Measurements from ENCODE around the gene COA8.

COA8 gene

GRCh38 chr14:103624860-103625259 is 62.1 kb downstream of the COA8 start:
- DNase-seq: peak in 1 of 3 donors; percentile 36
- H3K27me3 ChIP-seq (replicated peaks in 2 of 5; ENCODE audit: control insufficient read depth in 4 of 5, insufficient read depth in 5 of 5, low read length in 4 of 5): no peaks in the 10 kb centered on the region
- ChIA-PET CTCF (no interaction called here), POLR2A (no interaction called here)
- H3K27ac ChIP-seq (ENCODE audit: insufficient read depth in 1 of 2, low read depth in 1 of 2, low read length in 2 of 2, poor library complexity in 1 of 2, severe bottlenecking in 2 of 2): no peak overlapping the region
- H3K4me1 ChIP-seq (ENCODE audit: control extremely low read depth in 1 of 4, control insufficient read depth in 4 of 4, insufficient read depth in 4 of 4, low read length in 3 of 4): peaks cover 0 to 41% (median 33%) of the 10 kb centered on the region in 4 experiments
- no peaks in the 10 kb centered on the region for H3K9me3 ChIP-seq (ENCODE audit: control extremely low read depth in 1 of 5, control insufficient read depth in 4 of 5, insufficient read depth in 2 of 5, low read depth in 1 of 5, low read length in 4 of 5)
- H3K4me3 ChIP-seq (ENCODE audit: control insufficient read depth in 1 of 7, extremely low read depth in 1 of 7, insufficient read depth in 4 of 7, low read depth in 2 of 7, low read length in 6 of 7): no peak overlapping the region
- no peaks in the 10 kb centered on the region for H3K36me3 ChIP-seq (ENCODE audit: control insufficient read depth in 4 of 4, insufficient read depth in 4 of 4, low read length in 3 of 4)
- 32% methylated on average over 9 of the region's 10 CpGs for WGBS (ENCODE audit: insufficient coverage)

GRCh38 chr14:103625356-103626095 is 62.8 kb downstream of the COA8 start:
- peaks cover 6 to 47% (median 39%) of the 10 kb centered on the region in 4 experiments for H3K4me1 ChIP-seq (ENCODE audit: control extremely low read depth in 1 of 4, control insufficient read depth in 4 of 4, insufficient read depth in 4 of 4, low read length in 3 of 4)
- no peak overlapping the region for H3K27ac ChIP-seq (ENCODE audit: insufficient read depth in 1 of 2, low read depth in 1 of 2, low read length in 2 of 2, poor library complexity in 1 of 2, severe bottlenecking in 2 of 2)
- peak overlapping the region in 1 of 7 experiments; percentile 23 for H3K4me3 ChIP-seq (ENCODE audit: control insufficient read depth in 1 of 7, extremely low read depth in 1 of 7, insufficient read depth in 4 of 7, low read depth in 2 of 7, low read length in 6 of 7)
- WGBS (ENCODE audit: insufficient coverage): 52% methylated on average over 6 of the region's 11 CpGs
- POLR2A ChIA-PET: no interaction called here
- no peaks in the 10 kb centered on the region for H3K9me3 ChIP-seq (ENCODE audit: control extremely low read depth in 1 of 5, control insufficient read depth in 4 of 5, insufficient read depth in 2 of 5, low read depth in 1 of 5, low read length in 4 of 5)
- H3K27me3 ChIP-seq (replicated peaks in 2 of 5; ENCODE audit: control insufficient read depth in 4 of 5, insufficient read depth in 5 of 5, low read length in 4 of 5): no peaks in the 10 kb centered on the region
- peak in 1 of 3 donors; percentile 40 for DNase-seq
- CTCF ChIA-PET: no interaction called here
- H3K36me3 ChIP-seq (ENCODE audit: control insufficient read depth in 4 of 4, insufficient read depth in 4 of 4, low read length in 3 of 4): no peaks in the 10 kb centered on the region

- ChIA-PET POLR2A (no interaction called here), CTCF (no interaction called here)
- peaks cover 0 to 2% (median 0%) of the 10 kb centered on the region in 4 experiments for H3K36me3 ChIP-seq (ENCODE audit: control insufficient read depth in 4 of 4, insufficient read depth in 4 of 4, low read length in 3 of 4)
- H3K27ac ChIP-seq (ENCODE audit: insufficient read depth in 1 of 2, low read depth in 1 of 2, low read length in 2 of 2, poor library complexity in 1 of 2, severe bottlenecking in 2 of 2): no peak overlapping the region
- no peak for DNase-seq
- WGBS (ENCODE audit: insufficient coverage): 93% methylated on average over 3 of the region's 5 CpGs
- no peak overlapping the region for H3K4me3 ChIP-seq (ENCODE audit: control insufficient read depth in 1 of 7, extremely low read depth in 1 of 7, insufficient read depth in 4 of 7, low read depth in 2 of 7, low read length in 6 of 7)
- no peaks in the 10 kb centered on the region for H3K9me3 ChIP-seq (ENCODE audit: control extremely low read depth in 1 of 5, control insufficient read depth in 4 of 5, insufficient read depth in 2 of 5, low read depth in 1 of 5, low read length in 4 of 5)
- peaks cover 6 to 51% (median 42%) of the 10 kb centered on the region in 4 experiments for H3K4me1 ChIP-seq (ENCODE audit: control extremely low read depth in 1 of 4, control insufficient read depth in 4 of 4, insufficient read depth in 4 of 4, low read length in 3 of 4)
- no peaks in the 10 kb centered on the region for H3K27me3 ChIP-seq (replicated peaks in 2 of 5; ENCODE audit: control insufficient read depth in 4 of 5, insufficient read depth in 5 of 5, low read length in 4 of 5)
Measured at GRCh38 chr14:103626146-103626850, 63.5 kb downstream of the COA8 start.

- POLR2A ChIA-PET: no interaction called here
- peak in 1 of 3 donors; percentile 42 for DNase-seq
- CTCF ChIA-PET: interaction anchor here (0.9 to 1.3 kb wide), 3 partner anchors 17 to 53 kb away, joined by 3 to 4 read pairs (median 3); no protein-coding TSS in a partner anchor
- 97% methylated on average over 11 of the region's 16 CpGs for WGBS (ENCODE audit: insufficient coverage)
- Histone ChIP-seq H3K4me3 (ENCODE audit: control insufficient read depth in 1 of 7, extremely low read depth in 1 of 7, insufficient read depth in 4 of 7, low read depth in 2 of 7, low read length in 6 of 7) (peak overlapping the region in 1 of 7 experiments; percentile 91), H3K36me3 (ENCODE audit: control insufficient read depth in 4 of 4, insufficient read depth in 4 of 4, low read length in 3 of 4) (peaks cover 0 to 2% (median 0%) of the 10 kb centered on the region in 4 experiments), H3K27me3 (replicated peaks in 2 of 5; ENCODE audit: control insufficient read depth in 4 of 5, insufficient read depth in 5 of 5, low read length in 4 of 5) (no peaks in the 10 kb centered on the region), H3K4me1 (ENCODE audit: control extremely low read depth in 1 of 4, control insufficient read depth in 4 of 4, insufficient read depth in 4 of 4, low read length in 3 of 4) (peaks cover 6 to 51% (median 42%) of the 10 kb centered on the region in 4 experiments), H3K9me3 (ENCODE audit: control extremely low read depth in 1 of 5, control insufficient read depth in 4 of 5, insufficient read depth in 2 of 5, low read depth in 1 of 5, low read length in 4 of 5) (no peaks in the 10 kb centered on the region), H3K27ac (ENCODE audit: insufficient read depth in 1 of 2, low read depth in 1 of 2, low read length in 2 of 2, poor library complexity in 1 of 2, severe bottlenecking in 2 of 2) (no peak overlapping the region)
Measured at GRCh38 chr14:103627073-103628025, 64.6 kb downstream of the COA8 start.

- CTCF ChIA-PET: interaction anchor here (1.3 kb wide), 2 partner anchors 18 to 34 kb away, joined by 3 to 4 read pairs; no protein-coding TSS in a partner anchor
- POLR2A ChIA-PET: interaction anchor here (1.0 kb wide), 1 partner anchor 52 kb away, joined by 3 read pairs; no protein-coding TSS in a partner anchor
- WGBS (ENCODE audit: insufficient coverage): under 1% methylated on average over 20 of the region's 31 CpGs
Measured at GRCh38 chr14:103628221-103628683, 65.5 kb downstream of the COA8 start.

GRCh38 chr14:103628684-103629502 is 66.1 kb downstream of the COA8 start, which contains the start of gene KLC1:
TSS of gene KLC1 (plus strand) at chr14:103629211. CDS start at chr14:103654565, 25,354 bp downstream.
- no peaks in the 10 kb centered on the region for H3K9me3 ChIP-seq (ENCODE audit: control extremely low read depth in 1 of 5, control insufficient read depth in 4 of 5, insufficient read depth in 2 of 5, low read depth in 1 of 5, low read length in 4 of 5)
- POLR2A ChIA-PET: interaction anchor here (1.0 kb wide), 1 partner anchor 51 kb away, joined by 3 read pairs; no protein-coding TSS in a partner anchor
- peak within 1 kb of the TSS; percentile 70 to 89 for H3K27ac ChIP-seq (ENCODE audit: insufficient read depth in 1 of 2, low read depth in 1 of 2, low read length in 2 of 2, poor library complexity in 1 of 2, severe bottlenecking in 2 of 2)
- H3K27me3 ChIP-seq (replicated peaks in 2 of 5; ENCODE audit: control insufficient read depth in 4 of 5, insufficient read depth in 5 of 5, low read length in 4 of 5): no peaks in the 10 kb centered on the region
- H3K4me3 ChIP-seq (ENCODE audit: control insufficient read depth in 1 of 7, extremely low read depth in 1 of 7, insufficient read depth in 4 of 7, low read depth in 2 of 7, low read length in 6 of 7): peak within 1 kb of the TSS; percentile 51 to 94 (median 80)
- H3K36me3 ChIP-seq (ENCODE audit: control insufficient read depth in 4 of 4, insufficient read depth in 4 of 4, low read length in 3 of 4): peaks cover 0 to 5% (median 2%) of the 10 kb centered on the region in 4 experiments
- peaks cover 6 to 48% (median 40%) of the 10 kb centered on the region in 4 experiments for H3K4me1 ChIP-seq (ENCODE audit: control extremely low read depth in 1 of 4, control insufficient read depth in 4 of 4, insufficient read depth in 4 of 4, low read length in 3 of 4)
- DNase-seq: peak; percentile 52 to 77 (median 63)
- under 1% methylated on average over 85 of the region's 97 CpGs for WGBS (ENCODE audit: insufficient coverage)
- CTCF ChIA-PET: interaction anchor here (0.8 to 1.3 kb wide), 2 partner anchors 18 to 51 kb away, joined by 4 to 5 read pairs; no protein-coding TSS in a partner anchor

More at GRCh38 chr14:103628221-103628683, 65.5 kb downstream of the COA8 start:
- no peaks in the 10 kb centered on the region for H3K9me3 ChIP-seq (ENCODE audit: control extremely low read depth in 1 of 5, control insufficient read depth in 4 of 5, insufficient read depth in 2 of 5, low read depth in 1 of 5, low read length in 4 of 5)
- peaks cover 6 to 51% (median 42%) of the 10 kb centered on the region in 4 experiments for H3K4me1 ChIP-seq (ENCODE audit: control extremely low read depth in 1 of 4, control insufficient read depth in 4 of 4, insufficient read depth in 4 of 4, low read length in 3 of 4)
- H3K4me3 ChIP-seq (ENCODE audit: control insufficient read depth in 1 of 7, extremely low read depth in 1 of 7, insufficient read depth in 4 of 7, low read depth in 2 of 7, low read length in 6 of 7): peak overlapping the region; percentile 51 to 94 (median 80)
- peak overlapping the region; percentile 70 to 89 for H3K27ac ChIP-seq (ENCODE audit: insufficient read depth in 1 of 2, low read depth in 1 of 2, low read length in 2 of 2, poor library complexity in 1 of 2, severe bottlenecking in 2 of 2)
- H3K36me3 ChIP-seq (ENCODE audit: control insufficient read depth in 4 of 4, insufficient read depth in 4 of 4, low read length in 3 of 4): peaks cover 0 to 5% (median 2%) of the 10 kb centered on the region in 4 experiments
- peak; percentile 52 to 63 (median 58) for DNase-seq
- no peaks in the 10 kb centered on the region for H3K27me3 ChIP-seq (replicated peaks in 2 of 5; ENCODE audit: control insufficient read depth in 4 of 5, insufficient read depth in 5 of 5, low read length in 4 of 5)

Data from common myeloid progenitor, CD34-positive (primary cell).